ENCODE results near the gene PDE1A. TPM values are rescaled to one million over a fixed set of nuclear protein-coding genes. Genes with fewer than 3 reads are reported as not detected.

The PDE1A gene
- total RNA-seq, 4 donors from 2014 or later: 2.9 to 14.4 (median 4.4) TPM

- no peaks in the 10 kb centered on the region for H3K36me3 ChIP-seq
- DNase-seq (no peak), ATAC-seq (no peak)
- H3K27ac ChIP-seq: no peak overlapping the region
- in situ Hi-C loops (cut with MboI; ENCODE audit: low sequenced_read_pairs in 4 of 4) (no loop called here), intact Hi-C loops (cut with DNase I; ENCODE audit: low total_unique reads) (loop anchor here (5.0 kb wide), 1 partner anchor 41 kb away; no protein-coding TSS in a partner anchor)
- no peaks in the 10 kb centered on the region for H3K9me3 ChIP-seq
- TF ChIP-seq POLR2A (IDR thresholded peaks at IDR 0.05): no peak
- TF ChIP-seq CTCF (IDR thresholded peaks at IDR 0.05 in 4 of 5, conservative IDR thresholded peaks at IDR 0.05 in 1 of 5): no peak
- no peaks in the 10 kb centered on the region for H3K4me1 ChIP-seq
- H3K4me3 ChIP-seq: no peak overlapping the region
- H3K27me3 ChIP-seq: no peaks in the 10 kb centered on the region
These were observed 51.0 kb downstream of the PDE1A start for GRCh38 chr2:182375862-182376261.

GRCh38 chr2:182372661-182373060, 54.2 kb downstream of the PDE1A start:
- intact Hi-C loops (cut with DNase I; ENCODE audit: low total_unique reads) (no loop called here), in situ Hi-C loops (cut with MboI; ENCODE audit: low sequenced_read_pairs in 4 of 4) (no loop called here)
- Histone ChIP-seq H3K4me1 (peaks cover 0 to 3% of the 10 kb centered on the region in 2 donors), H3K27ac (peak overlapping the region; percentile 62 to 70 (median 68)), H3K27me3 (no peaks in the 10 kb centered on the region), H3K9me3 (no peaks in the 10 kb centered on the region), H3K36me3 (no peaks in the 10 kb centered on the region), H3K4me3 (no peak overlapping the region)
- peak; percentile 87 to 88 for ATAC-seq
- no peak for TF ChIP-seq CTCF (IDR thresholded peaks at IDR 0.05 in 4 of 5, conservative IDR thresholded peaks at IDR 0.05 in 1 of 5)
- peak in 1 of 2 donors; percentile 34 for TF ChIP-seq POLR2A (IDR thresholded peaks at IDR 0.05)
- peak; percentile 23 to 30 for DNase-seq

GRCh38 chr2:182368996-182369395, 57.8 kb downstream of the PDE1A start:
- Histone ChIP-seq H3K9me3 (no peaks in the 10 kb centered on the region), H3K27ac (peak overlapping the region in 2 of 4 donors; percentile 20 to 49), H3K36me3 (no peaks in the 10 kb centered on the region), H3K27me3 (no peaks in the 10 kb centered on the region), H3K4me1 (peaks cover 3 to 4% of the 10 kb centered on the region in 2 donors), H3K4me3 (no peak overlapping the region)
- in situ Hi-C loops (cut with MboI; ENCODE audit: low sequenced_read_pairs in 4 of 4) (no loop called here), intact Hi-C loops (cut with DNase I; ENCODE audit: low total_unique reads) (no loop called here)
- DNase-seq (no peak), ATAC-seq (no peak)
- TF ChIP-seq POLR2A (IDR thresholded peaks at IDR 0.05) (no peak), CTCF (IDR thresholded peaks at IDR 0.05 in 4 of 5, conservative IDR thresholded peaks at IDR 0.05 in 1 of 5) (no peak)

GRCh38 chr2:182368446-182368845, 58.4 kb downstream of the PDE1A start:
- Histone ChIP-seq H3K9me3 (no peaks in the 10 kb centered on the region), H3K27me3 (no peaks in the 10 kb centered on the region), H3K4me3 (no peak overlapping the region), H3K4me1 (peaks cover 3 to 4% of the 10 kb centered on the region in 2 donors), H3K36me3 (no peaks in the 10 kb centered on the region), H3K27ac (peak overlapping the region in 3 of 4 donors; percentile 16 to 49 (median 21))
- intact Hi-C loops (cut with DNase I; ENCODE audit: low total_unique reads) (no loop called here), in situ Hi-C loops (cut with MboI; ENCODE audit: low sequenced_read_pairs in 4 of 4) (no loop called here)
- ATAC-seq: peak in 1 of 2 donors; percentile 43
- no peak for TF ChIP-seq CTCF (IDR thresholded peaks at IDR 0.05 in 4 of 5, conservative IDR thresholded peaks at IDR 0.05 in 1 of 5)
- TF ChIP-seq POLR2A (IDR thresholded peaks at IDR 0.05): no peak
- DNase-seq: peak in 1 of 2 donors; percentile 18

- H3K4me3 ChIP-seq: no peak overlapping the region
- TF ChIP-seq POLR2A (IDR thresholded peaks at IDR 0.05) (no peak), CTCF (IDR thresholded peaks at IDR 0.05 in 4 of 5, conservative IDR thresholded peaks at IDR 0.05 in 1 of 5) (no peak)
- DNase-seq: no peak
- H3K9me3 ChIP-seq: no peaks in the 10 kb centered on the region
- ATAC-seq: no peak
- H3K36me3 ChIP-seq: no peaks in the 10 kb centered on the region
- intact Hi-C loops (cut with DNase I; ENCODE audit: low total_unique reads): no loop called here
- H3K4me1 ChIP-seq: peaks cover 3 to 4% of the 10 kb centered on the region in 2 donors
- no peaks in the 10 kb centered on the region for H3K27me3 ChIP-seq
- in situ Hi-C loops (cut with MboI; ENCODE audit: low sequenced_read_pairs in 4 of 4): no loop called here
- peak overlapping the region; percentile 16 to 54 (median 38) for H3K27ac ChIP-seq
These were observed 59.4 kb downstream of the PDE1A start for GRCh38 chr2:182367401-182367800.
